SH-SY5Y (cell line): Measurements from ENCODE around the gene SLC39A13.

Experiments used
- GATA2 ChIP-seq: IDR thresholded peaks from 2 replicates; pipeline ENCODE4 v1.6.1; 2011; ENCODE audit warnings: mild to moderate bottlenecking, low read depth, low read length
- GATA3 ChIP-seq: IDR thresholded peaks from 2 replicates; pipeline ENCODE4 v1.6.1; 2011; ENCODE audit warnings: low read depth, mild to moderate bottlenecking, low read length, moderate library complexity

SLC39A13 gene

DNA sequence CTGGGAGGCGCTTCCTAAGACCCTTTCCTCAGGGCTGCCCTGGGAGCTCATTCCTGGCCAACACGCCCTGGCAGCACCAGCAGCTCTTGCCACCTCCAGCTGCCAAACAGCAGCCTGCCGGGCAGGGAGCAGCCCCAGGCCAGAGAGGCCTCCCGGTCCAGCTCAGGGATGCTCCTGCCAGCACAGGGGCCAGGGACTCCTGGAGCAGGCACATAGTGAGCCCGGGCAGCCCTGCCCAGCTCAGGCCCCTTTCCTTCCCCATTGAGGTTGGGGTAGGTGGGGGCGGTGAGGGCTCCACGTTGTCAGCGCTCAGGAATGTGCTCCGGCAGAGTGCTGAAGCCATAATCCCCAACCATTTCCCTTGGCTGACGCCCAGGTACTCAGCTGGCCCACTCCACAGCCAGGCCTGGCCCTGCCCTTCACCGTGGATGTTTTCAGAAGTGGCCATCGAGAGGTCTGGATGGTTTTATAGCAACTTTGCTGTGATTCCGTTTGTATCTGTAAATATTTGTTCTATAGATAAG, 7.6 kb downstream of the SLC39A13 start:
- TF ChIP-seq GATA2 (no peak), GATA3 (no peak)

DNA sequence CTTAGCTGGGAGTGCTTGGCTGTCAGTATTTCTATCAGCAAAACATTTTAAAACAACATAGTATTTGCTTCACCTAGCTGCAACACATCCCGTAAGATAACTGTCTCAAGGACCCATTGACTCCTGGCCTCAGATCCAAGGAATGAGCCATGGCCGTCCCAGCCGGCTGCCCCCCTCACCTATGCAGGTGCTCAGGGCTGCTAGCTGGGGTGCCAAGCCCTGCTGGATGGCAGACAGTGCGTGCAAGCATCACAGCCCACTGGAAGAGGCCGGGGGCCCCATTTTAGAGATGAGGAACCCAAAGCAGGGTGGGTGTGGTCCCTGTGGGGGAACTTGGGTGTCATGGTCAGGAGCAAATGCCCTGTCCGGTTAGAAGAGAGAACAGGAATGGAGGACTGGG, 9.3 kb downstream of the SLC39A13 start:
- TF ChIP-seq GATA3 (no peak), GATA2 (no peak)

DNA sequence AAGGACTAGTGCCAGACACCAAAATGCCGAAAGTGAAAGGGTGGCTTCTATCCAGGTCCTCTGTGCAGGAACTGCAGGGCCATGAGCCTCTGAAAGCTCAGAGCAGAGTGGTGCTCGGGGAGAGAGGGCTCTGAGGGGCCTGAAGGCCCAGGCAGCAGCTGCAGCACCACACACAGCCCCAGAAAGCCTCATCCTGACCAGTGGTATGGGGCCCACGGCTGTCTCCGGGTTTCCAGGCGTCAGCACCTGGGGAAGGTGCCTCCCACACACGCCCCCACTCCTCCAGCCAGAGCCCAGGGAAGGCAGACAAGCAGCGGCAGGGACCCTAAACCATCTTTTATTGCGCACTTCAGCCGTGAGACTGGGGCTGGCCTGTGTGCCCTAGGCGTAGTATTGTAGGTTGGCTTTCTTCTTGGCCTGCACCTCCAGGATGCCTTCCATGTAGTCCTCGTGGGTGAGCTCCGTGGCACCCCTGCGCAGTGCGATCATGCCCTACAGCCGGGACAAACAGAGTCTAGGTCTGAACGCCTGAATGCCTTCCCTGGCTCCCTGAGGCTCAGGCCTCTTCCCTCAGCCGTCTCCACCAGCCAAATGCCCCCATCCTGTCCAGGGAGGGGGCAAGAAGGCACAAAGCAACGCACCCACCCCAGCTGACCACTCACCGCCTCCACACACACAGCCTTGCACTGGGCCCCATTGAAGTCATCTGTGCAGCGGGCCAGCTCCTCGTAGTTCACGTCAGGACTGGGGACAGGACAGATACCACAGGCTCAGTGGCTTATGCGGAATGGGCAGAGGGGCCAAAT, 10.3 kb downstream of the SLC39A13 start:
- TF ChIP-seq GATA2 = no peak
- no peak for TF ChIP-seq GATA3

- TF ChIP-seq GATA2 (no peak), GATA3 (no peak)
Observed at GRCh38 chr11:47425611-47426010, 17.2 kb downstream of the SLC39A13 start.

- TF ChIP-seq GATA3 (no peak), GATA2 (no peak)
Observed at GRCh38 chr11:47426062-47426956, 17.9 kb downstream of the SLC39A13 start, which contains the start of gene PSMC3. TSS of gene PSMC3 (minus strand) at chr11:47426439. CDS start at chr11:47426279, 160 bp downstream.

DNA sequence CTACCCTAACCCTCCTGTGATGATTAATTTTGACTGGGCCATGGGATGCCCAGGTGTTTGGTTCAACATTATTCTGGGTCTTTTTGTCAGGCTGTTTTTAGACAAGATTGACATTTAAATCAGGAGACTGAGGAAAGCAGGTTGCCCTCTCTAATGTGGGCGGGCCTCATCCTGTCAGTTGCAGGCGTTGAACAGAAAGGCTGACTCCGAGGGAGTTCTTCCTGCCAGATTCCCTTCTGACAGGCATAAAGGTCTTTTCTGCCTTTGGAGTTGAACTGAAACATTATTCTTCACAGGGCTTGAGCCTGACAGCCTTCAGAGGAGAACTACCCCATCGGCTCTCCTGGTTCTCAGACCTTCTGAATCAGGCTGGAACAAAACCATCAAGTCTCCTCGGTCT, 22.1 kb downstream of the SLC39A13 start:
- TF ChIP-seq GATA3 (no peak), GATA2 (no peak)

GRCh38 chr11:47431356-47432083, 23.1 kb downstream of the SLC39A13 start:
- TF ChIP-seq GATA3 (no peak), GATA2 (no peak)

- TF ChIP-seq GATA2 = no peak
- no peak for TF ChIP-seq GATA3
Observed at GRCh38 chr11:47433157-47433556, 24.8 kb downstream of the SLC39A13 start.

DNA sequence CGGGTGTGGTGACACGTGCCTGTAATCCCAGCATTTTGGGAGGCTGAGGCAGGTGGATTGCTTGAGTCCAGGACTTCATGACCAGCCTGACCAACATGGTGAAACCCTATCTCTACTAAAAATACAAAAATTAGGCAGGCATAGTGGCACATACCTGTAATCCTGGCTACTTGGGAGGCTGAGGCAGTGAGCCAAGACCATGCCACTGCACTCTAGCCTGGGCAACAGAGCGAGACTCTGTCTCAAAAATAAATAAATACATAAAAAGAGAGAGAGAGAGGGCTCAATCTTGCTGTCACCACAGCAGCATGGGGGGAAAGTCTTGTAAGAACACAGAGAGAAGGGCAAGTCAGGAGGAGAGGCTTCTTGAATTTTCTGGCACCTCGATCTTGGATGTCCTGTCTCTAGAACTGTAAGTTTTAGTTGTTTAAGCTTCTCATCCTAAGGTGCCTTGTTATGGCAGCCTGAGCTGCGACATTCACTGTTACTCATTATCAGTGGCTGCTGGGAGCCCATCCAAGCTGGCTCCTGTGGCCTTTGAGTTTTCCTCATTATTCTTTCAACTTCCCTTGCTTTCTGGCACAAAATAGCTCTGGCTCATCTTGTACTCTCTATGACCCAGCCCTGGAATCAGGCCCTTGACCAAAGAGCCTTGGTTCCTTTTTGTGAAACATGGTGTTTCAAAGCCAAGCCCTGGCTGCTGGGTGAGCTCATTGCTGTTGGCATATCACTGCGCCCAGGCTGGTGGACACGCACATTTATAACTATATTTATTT, 25.8 kb downstream of the SLC39A13 start:
- no peak for TF ChIP-seq GATA2
- no peak for TF ChIP-seq GATA3

DNA sequence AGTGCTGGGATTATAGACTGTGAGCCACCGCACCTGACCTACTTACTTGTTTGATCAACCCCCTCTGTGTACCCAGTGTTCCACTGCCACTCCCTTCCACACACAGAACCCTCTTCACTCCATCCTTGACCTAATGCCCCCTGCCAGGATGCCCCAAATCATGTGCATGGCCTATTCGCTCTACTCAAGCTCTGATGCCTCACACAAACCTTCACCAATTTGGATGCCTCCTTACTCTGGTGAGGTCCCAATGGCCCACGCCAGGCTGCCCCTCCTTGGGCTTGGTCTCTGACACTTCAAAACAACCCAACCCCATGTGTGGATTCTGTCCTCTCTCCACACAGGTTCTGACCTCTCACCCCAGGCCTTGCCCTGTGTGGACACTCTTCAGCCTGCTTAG, 27.3 kb downstream of the SLC39A13 start:
- no peak for TF ChIP-seq GATA3
- TF ChIP-seq GATA2 = no peak

DNA sequence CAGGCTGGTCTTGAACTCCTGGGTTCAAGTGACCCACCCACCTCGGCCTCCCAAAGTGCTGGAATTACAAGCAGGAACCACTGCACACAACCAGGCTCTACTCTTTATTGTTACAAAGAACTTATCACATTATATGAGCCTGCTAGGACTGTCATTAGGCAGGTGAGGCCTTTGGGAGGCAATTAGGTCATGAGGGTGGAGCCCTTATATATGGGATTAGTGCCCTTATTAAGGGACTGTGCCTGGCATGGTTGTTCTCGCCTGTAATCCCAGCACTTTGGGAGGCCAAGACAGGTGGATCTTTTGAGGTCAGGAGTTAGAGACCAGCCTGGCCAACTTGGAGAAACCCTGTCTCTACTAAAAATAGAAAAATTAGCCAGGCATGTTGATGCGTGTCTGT, 28.3 kb downstream of the SLC39A13 start:
- TF ChIP-seq GATA3 (no peak), GATA2 (no peak)

GRCh38 chr11:47437218-47437745, 28.9 kb downstream of the SLC39A13 start:
- TF ChIP-seq GATA2 (no peak), GATA3 (no peak)
